WTC11 (cell line): ENCODE results near the gene DCTD. TPM values are rescaled to one million over a fixed set of nuclear protein-coding genes. Genes with fewer than 3 reads are reported as not detected.

ENCODE experiments used
- ATAC-seq: fragments of 200-7000 bp; cut with Tn5 transposase; 2 replicates; pipeline ENCODE4 v1.10.0; 2021; ENCODE audit warnings: mild to moderate bottlenecking, moderate library complexity
- CTCF ChIA-PET: fragments of 300-600 bp; sonication (Branson Sonifier 250); formaldehyde crosslinking; loops from one replicate; lab custom pipeline; 2021; ENCODE audit warnings: antibody characterized with exemption; lab: Charles Lee
- POLR2A ChIA-PET: fragments of 350-600 bp; sonication (Branson Sonifier 250); formaldehyde crosslinking; loops from one replicate; lab custom pipeline; 2021; ENCODE audit warnings: antibody characterized with exemption; lab: Charles Lee
- DNase-seq: peaks from one replicate; pipeline ENCODE4 v3.0.0; 2021; ENCODE audit warnings: low spot score
- H3K27ac Mint-ChIP-seq: 2 replicates; pipeline ENCODE4 v1.8.0; 2021; ENCODE audit warnings: mixed read lengths
- H3K27me3 Mint-ChIP-seq: 2 replicates; pipeline ENCODE4 v1.8.0; 2021; ENCODE audit warnings: low read depth, mild to moderate bottlenecking, moderate library complexity, mixed read lengths
- H3K36me3 Mint-ChIP-seq: 2 replicates; pipeline ENCODE4 v1.8.0; 2021; ENCODE audit warnings: mixed read lengths
- H3K4me1 Mint-ChIP-seq: 2 replicates; pipeline ENCODE4 v1.8.0; 2022; ENCODE audit warnings: mixed read lengths
- H3K4me3 Mint-ChIP-seq: 2 replicates; pipeline ENCODE4 v1.8.0; 2021; ENCODE audit warnings: mild to moderate bottlenecking, moderate library complexity, mixed read lengths
- H3K9me3 Mint-ChIP-seq: 2 replicates; pipeline ENCODE4 v1.8.0; 2021; ENCODE audit warnings: mixed read lengths
- CBFB ChIP-seq: sonication (generic); formaldehyde crosslinking; IDR thresholded peaks from 2 replicates; pipeline ENCODE4 v1.8.1; 2022; ENCODE audit warnings: mild to moderate bottlenecking, low read depth, missing genetic modification reagents
- ELF4 ChIP-seq: sonication (generic); formaldehyde crosslinking; IDR thresholded peaks from 2 replicates; pipeline ENCODE4 v1.8.1; 2022; ENCODE audit warnings: low read depth, mild to moderate bottlenecking, moderate library complexity, missing genetic modification reagents
- ETV6 ChIP-seq: sonication (generic); formaldehyde crosslinking; IDR thresholded peaks from 2 replicates; pipeline ENCODE4 v1.8.1; 2022; ENCODE audit warnings: mild to moderate bottlenecking, missing genetic modification reagents
- FOXP1 ChIP-seq: sonication (generic); formaldehyde crosslinking; IDR thresholded peaks from 2 replicates; pipeline ENCODE4 v1.8.0; 2022; ENCODE audit warnings: missing genetic modification reagents, mild to moderate bottlenecking, moderate library complexity, borderline replicate concordance
- GRHL2 ChIP-seq: fragments of 250-450 bp; sonication (Bioruptor Pico); IDR thresholded peaks from 2 replicates; pipeline ENCODE4 v1.8.0; 2022; ENCODE audit warnings: mild to moderate bottlenecking, moderate library complexity; ENCODE audit not compliant: insufficient replicate concordance, severe bottlenecking
- GTF2I ChIP-seq: fragments of 250-450 bp; sonication (Bioruptor Pico); conservative IDR thresholded peaks from 2 replicates; pipeline ENCODE4 v1.4.0; 2021; ENCODE audit warnings: mild to moderate bottlenecking
- JAZF1 ChIP-seq: fragments of 250-450 bp; sonication (Bioruptor Pico); IDR thresholded peaks from 2 replicates; pipeline ENCODE4 v1.9.0; 2021; ENCODE audit warnings: moderate library complexity, mild to moderate bottlenecking, inconsistent platforms
- NFATC4 ChIP-seq: fragments of 250-450 bp; sonication (Bioruptor Pico); IDR thresholded peaks from 2 replicates; pipeline ENCODE4 v1.9.0; 2021; ENCODE audit warnings: mild to moderate bottlenecking
- NFE2L1 ChIP-seq: sonication (generic); formaldehyde crosslinking; IDR thresholded peaks from 2 replicates; pipeline ENCODE4 v1.8.1; 2023; ENCODE audit warnings: missing genetic modification reagents
- NR1H2 ChIP-seq: sonication (generic); formaldehyde crosslinking; IDR thresholded peaks from 2 replicates; pipeline ENCODE4 v1.9.0; 2021; ENCODE audit warnings: mild to moderate bottlenecking, moderate library complexity, missing genetic modification reagents
- NR2C2 ChIP-seq: sonication (generic); formaldehyde crosslinking; IDR thresholded peaks from 2 replicates; pipeline ENCODE4 v1.8.0; 2022; ENCODE audit warnings: mild to moderate bottlenecking, missing genetic modification reagents
- ZNF232 ChIP-seq: sonication (generic); formaldehyde crosslinking; IDR thresholded peaks from 2 replicates; pipeline ENCODE4 v1.8.0; 2022; ENCODE audit warnings: mild to moderate bottlenecking, missing genetic modification reagents
- ZNF396 ChIP-seq: fragments of 250-450 bp; sonication (Bioruptor Pico); IDR thresholded peaks from 2 replicates; pipeline ENCODE4 v1.8.0; 2021; ENCODE audit warnings: mild to moderate bottlenecking, moderate library complexity, borderline replicate concordance
- total RNA-seq: library from RNA; stranded (reverse); gene quantifications from 3 replicates; pipeline ENCODE4 v1.2.3, GENCODE V29; 2021
- TF ChIP-seq, protein P1 (sequence below): fragments of 250-450 bp; sonication (Bioruptor Pico); conservative IDR thresholded peaks from 2 replicates; pipeline ENCODE4 v1.9.0; 2021; ENCODE audit warnings: mild to moderate bottlenecking
- TF ChIP-seq, protein P2 (sequence below): sonication (generic); formaldehyde crosslinking; IDR thresholded peaks from 2 replicates; pipeline ENCODE4 v1.8.0; 2023; ENCODE audit warnings: missing genetic modification reagents
- TF ChIP-seq, protein P3 (sequence below): sonication (generic); formaldehyde crosslinking; IDR thresholded peaks from 2 replicates; pipeline ENCODE4 v1.8.1; 2023; ENCODE audit warnings: mild to moderate bottlenecking, missing genetic modification reagents, moderate library complexity
- TF ChIP-seq, protein P4 (sequence below): sonication (generic); formaldehyde crosslinking; IDR thresholded peaks from 2 replicates; pipeline ENCODE4 v1.8.0; 2022; ENCODE audit warnings: mild to moderate bottlenecking, missing genetic modification reagents
- TF ChIP-seq, protein P5 (sequence below): sonication (generic); formaldehyde crosslinking; IDR thresholded peaks from 2 replicates; pipeline ENCODE4 v1.8.0; 2023; ENCODE audit warnings: mild to moderate bottlenecking, missing genetic modification reagents
- TF ChIP-seq, protein P6 (sequence below): sonication (generic); formaldehyde crosslinking; IDR thresholded peaks from 2 replicates; pipeline ENCODE4 v1.8.1; 2023; ENCODE audit warnings: mild to moderate bottlenecking, moderate library complexity, missing genetic modification reagents

Gene DCTD
- total RNA-seq, 1 experiment from 2014 or later = 56.8 TPM

DNA sequence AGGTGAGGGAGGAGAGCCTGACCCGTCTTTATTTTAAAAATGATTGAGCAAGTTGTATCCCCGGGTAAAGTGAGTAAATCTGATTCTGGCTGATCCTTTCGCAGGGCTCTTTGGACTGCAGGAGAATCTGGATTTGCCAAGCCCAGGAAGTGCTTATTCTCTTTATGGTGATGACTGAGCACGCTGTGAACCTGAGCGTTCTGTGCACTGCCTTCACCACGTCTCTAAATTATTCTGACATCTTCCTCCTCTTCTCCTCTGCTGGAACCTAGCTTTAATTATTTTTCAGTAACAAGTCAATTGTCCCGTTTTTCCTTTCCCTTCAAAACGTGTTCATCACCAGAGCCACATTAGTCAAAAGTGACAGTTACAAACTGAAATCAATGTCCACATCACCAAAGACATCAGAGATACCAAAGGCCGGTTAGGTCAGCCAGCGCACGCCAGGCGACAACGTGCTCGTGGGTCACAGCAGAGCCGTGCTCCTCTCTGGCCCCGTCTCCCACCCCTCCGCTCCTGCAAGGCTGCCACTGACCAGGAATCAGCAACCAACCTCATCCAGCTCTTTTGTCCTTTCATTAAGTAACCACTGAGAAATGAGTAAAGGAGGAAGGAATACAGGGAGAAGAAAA lies 74.3 kb downstream of the DCTD start:
- Mint-ChIP-seq H3K27ac (no peak overlapping the region), H3K27me3 (no peaks in the 10 kb centered on the region), H3K4me1 (peaks cover 17% of the 10 kb centered on the region), H3K9me3 (0 out of 2 replicates have a peak, but pooled peaks cover 4% of the 10 kb centered on the region), H3K4me3 (no peak overlapping the region), H3K36me3 (no peaks in the 10 kb centered on the region)
- ATAC-seq = peak; percentile 35; the same call in 1 of the 2 replicates
- POLR2A ChIA-PET = interaction anchor here (0.6 kb wide), 1 partner anchor 12 kb away, joined by 4 read pairs; no protein-coding TSS in a partner anchor
- CTCF ChIA-PET = no interaction called here
- no peak for DNase-seq
- TF ChIP-seq NR2C2 (CRISPR knock-in tag) (no peak), NFATC4 (CRISPR knock-in tag) (no peak), GTF2I (no peak)
- TF ChIP-seq, protein P1, sequence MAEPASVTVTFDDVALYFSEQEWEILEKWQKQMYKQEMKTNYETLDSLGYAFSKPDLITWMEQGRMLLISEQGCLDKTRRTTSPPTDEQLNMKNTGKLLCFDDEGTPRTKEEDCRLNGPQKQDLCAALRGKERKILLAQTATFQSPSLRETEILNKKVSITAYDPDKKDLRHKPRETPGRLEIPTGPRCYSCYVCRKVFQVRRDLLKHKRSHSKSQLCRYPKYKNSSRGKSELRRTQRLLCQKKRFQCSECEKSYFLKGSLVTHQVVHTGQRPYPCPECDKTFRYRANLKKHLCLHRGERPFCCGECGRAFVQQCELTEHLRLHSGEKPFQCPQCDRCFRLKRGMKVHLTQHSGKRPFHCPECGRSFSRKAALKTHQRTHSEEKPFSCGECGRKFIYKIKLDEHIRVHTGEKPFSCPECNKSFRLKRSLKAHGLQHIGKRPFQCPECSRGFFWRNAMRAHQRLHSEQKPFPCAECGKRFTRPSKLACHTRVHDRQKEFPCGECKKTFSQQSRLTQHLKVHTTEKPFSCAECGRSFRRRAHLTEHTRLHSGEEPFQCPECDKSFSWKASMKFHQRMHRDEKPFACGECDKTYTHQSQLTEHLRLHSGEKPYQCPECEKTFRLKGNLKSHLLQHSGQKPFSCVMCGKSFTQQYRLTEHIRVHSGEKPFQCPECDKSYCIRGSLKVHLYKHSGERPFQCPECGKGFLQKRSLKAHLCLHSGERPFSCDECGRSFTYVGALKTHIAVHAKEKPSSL (CRISPR knock-in tag) = no peak
- TF ChIP-seq, protein P2, sequence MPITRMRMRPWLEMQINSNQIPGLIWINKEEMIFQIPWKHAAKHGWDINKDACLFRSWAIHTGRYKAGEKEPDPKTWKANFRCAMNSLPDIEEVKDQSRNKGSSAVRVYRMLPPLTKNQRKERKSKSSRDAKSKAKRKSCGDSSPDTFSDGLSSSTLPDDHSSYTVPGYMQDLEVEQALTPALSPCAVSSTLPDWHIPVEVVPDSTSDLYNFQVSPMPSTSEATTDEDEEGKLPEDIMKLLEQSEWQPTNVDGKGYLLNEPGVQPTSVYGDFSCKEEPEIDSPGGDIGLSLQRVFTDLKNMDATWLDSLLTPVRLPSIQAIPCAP = no peak
- TF ChIP-seq, protein P3, sequence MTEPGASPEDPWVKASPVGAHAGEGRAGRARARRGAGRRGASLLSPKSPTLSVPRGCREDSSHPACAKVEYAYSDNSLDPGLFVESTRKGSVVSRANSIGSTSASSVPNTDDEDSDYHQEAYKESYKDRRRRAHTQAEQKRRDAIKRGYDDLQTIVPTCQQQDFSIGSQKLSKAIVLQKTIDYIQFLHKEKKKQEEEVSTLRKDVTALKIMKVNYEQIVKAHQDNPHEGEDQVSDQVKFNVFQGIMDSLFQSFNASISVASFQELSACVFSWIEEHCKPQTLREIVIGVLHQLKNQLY (CRISPR knock-in tag) = no peak

DNA sequence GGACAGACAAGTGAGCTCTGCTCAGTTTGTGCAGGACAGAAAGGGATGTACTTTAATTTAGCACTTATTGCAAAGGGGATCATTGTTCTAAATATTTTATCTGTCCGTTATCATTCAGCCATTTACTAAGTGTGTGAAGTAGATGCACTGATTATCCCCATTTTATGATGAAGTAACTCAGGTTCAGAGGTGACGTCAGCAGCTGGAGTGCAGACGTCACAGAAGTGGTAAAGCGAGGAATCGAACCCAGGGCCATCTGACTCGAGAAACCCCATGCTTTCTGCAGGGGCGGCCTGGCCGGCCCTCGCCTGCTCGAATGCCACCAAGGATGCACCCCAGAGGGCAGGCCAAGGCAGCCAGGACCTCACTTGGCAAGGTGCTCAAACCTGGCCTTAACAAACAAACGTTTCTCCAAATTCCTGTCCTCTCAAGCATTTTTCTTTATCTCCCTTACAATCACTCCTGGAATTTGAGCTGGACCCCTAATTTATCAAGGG lies 75.0 kb downstream of the DCTD start:
- ATAC-seq (no peak), DNase-seq (no peak)
- ChIA-PET CTCF (interaction anchor here (1.1 kb wide), 1 partner anchor 20 kb away, joined by 3 read pairs; no protein-coding TSS in a partner anchor), POLR2A (interaction anchor here (0.6 kb wide), 1 partner anchor 11 kb away, joined by 4 read pairs; no protein-coding TSS in a partner anchor)
- Mint-ChIP-seq H3K36me3 (no peaks in the 10 kb centered on the region), H3K27me3 (no peaks in the 10 kb centered on the region), H3K4me3 (no peak overlapping the region), H3K4me1 (peaks cover 12% of the 10 kb centered on the region), H3K9me3 (0 out of 2 replicates have a peak, but pooled peaks cover 4% of the 10 kb centered on the region), H3K27ac (no peak overlapping the region)
- TF ChIP-seq, protein P2 = no peak
- TF ChIP-seq ELF4 (no peak), ZNF232 (CRISPR knock-in tag) (no peak), NFE2L1 (no peak), GRHL2 (CRISPR knock-in tag) (no peak)
- TF ChIP-seq, protein P4, sequence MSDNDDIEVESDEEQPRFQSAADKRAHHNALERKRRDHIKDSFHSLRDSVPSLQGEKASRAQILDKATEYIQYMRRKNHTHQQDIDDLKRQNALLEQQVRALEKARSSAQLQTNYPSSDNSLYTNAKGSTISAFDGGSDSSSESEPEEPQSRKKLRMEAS (CRISPR knock-in tag) = no peak
- TF ChIP-seq, protein P1 (CRISPR knock-in tag) = no peak

DNA sequence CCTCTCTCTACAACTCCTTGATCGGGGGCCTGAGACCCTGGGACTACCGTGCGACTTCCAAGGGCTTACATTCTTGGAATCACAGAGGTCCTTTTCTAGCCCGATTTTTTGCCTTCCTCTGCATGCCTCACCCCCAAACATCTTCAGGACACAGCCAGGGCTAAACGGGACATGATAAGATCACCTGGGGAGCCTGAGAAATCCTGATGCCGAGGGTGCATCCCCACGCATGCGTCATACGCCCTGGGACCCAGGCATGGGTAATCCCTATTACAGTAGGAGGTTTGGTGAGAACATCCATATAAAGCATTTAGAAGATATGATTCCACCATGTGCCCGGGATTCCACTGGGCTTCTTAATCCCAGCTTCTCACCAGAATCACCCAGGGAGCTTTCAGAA lies 77.1 kb downstream of the DCTD start:
- ChIA-PET POLR2A (no interaction called here), CTCF (interaction anchor here (3.0 kb wide), 1 partner anchor 85 kb away, joined by 10 read pairs; no protein-coding TSS in a partner anchor)
- no peak overlapping the region for H3K27ac Mint-ChIP-seq
- TF ChIP-seq FOXP1 (no peak), ZNF396 (CRISPR knock-in tag) (no peak), ETV6 (CRISPR knock-in tag) (no peak), NR1H2 (CRISPR knock-in tag) (no peak), CBFB (CRISPR knock-in tag) (no peak), JAZF1 (CRISPR knock-in tag) (no peak)
- TF ChIP-seq, protein P5, sequence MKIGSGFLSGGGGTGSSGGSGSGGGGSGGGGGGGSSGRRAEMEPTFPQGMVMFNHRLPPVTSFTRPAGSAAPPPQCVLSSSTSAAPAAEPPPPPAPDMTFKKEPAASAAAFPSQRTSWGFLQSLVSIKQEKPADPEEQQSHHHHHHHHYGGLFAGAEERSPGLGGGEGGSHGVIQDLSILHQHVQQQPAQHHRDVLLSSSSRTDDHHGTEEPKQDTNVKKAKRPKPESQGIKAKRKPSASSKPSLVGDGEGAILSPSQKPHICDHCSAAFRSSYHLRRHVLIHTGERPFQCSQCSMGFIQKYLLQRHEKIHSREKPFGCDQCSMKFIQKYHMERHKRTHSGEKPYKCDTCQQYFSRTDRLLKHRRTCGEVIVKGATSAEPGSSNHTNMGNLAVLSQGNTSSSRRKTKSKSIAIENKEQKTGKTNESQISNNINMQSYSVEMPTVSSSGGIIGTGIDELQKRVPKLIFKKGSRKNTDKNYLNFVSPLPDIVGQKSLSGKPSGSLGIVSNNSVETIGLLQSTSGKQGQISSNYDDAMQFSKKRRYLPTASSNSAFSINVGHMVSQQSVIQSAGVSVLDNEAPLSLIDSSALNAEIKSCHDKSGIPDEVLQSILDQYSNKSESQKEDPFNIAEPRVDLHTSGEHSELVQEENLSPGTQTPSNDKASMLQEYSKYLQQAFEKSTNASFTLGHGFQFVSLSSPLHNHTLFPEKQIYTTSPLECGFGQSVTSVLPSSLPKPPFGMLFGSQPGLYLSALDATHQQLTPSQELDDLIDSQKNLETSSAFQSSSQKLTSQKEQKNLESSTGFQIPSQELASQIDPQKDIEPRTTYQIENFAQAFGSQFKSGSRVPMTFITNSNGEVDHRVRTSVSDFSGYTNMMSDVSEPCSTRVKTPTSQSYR (CRISPR knock-in tag) = no peak
- TF ChIP-seq, protein P6, sequence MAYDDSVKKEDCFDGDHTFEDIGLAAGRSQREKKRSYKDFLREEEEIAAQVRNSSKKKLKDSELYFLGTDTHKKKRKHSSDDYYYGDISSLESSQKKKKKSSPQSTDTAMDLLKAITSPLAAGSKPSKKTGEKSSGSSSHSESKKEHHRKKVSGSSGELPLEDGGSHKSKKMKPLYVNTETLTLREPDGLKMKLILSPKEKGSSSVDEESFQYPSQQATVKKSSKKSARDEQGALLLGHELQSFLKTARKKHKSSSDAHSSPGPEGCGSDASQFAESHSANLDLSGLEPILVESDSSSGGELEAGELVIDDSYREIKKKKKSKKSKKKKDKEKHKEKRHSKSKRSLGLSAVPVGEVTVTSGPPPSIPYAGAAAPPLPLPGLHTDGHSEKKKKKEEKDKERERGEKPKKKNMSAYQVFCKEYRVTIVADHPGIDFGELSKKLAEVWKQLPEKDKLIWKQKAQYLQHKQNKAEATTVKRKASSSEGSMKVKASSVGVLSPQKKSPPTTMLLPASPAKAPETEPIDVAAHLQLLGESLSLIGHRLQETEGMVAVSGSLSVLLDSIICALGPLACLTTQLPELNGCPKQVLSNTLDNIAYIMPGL (CRISPR knock-in tag) = no peak

More for the DNA sequence above, 77.1 kb downstream of the DCTD start:
- H3K36me3 Mint-ChIP-seq = no peaks in the 10 kb centered on the region
- no peak overlapping the region for H3K4me3 Mint-ChIP-seq
- no peak for ATAC-seq
- peaks cover 3% of the 10 kb centered on the region; the same call in 1 of the 2 replicates for H3K27me3 Mint-ChIP-seq
- 0 out of 2 replicates have a peak, but pooled peaks cover 4% of the 10 kb centered on the region for H3K9me3 Mint-ChIP-seq
- H3K4me1 Mint-ChIP-seq = peaks cover 16% of the 10 kb centered on the region
- no peak for DNase-seq
